ENCODE data around the gene DPP6. TPM values are rescaled to one million over a fixed set of nuclear protein-coding genes. Genes with fewer than 3 reads are reported as not detected.

Gene DPP6
- total RNA-seq, 4 donors from 2014 or later: 1.5 to 2.9 TPM; not detected in 2

DNA sequence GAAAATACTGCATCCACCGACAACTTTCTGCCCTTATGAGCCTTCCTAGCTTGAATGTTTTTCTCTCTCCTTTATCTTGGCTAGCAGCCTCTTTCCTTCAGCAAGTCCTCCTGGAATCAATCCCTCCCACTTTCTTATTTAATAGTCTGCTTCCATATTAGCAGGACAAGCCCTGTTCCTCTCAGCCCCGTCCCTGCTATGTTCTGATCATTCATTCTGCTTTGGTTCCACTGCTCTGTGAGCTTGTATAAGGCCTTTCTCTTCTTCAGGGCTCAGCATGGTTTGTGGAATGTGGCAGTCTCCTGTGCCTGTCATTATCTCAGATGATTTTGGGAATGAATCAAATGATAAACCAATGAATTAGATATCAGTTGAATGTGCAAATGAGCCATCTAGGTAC, 420.1 kb downstream of the DPP6 start:
- no peak overlapping the region for H3K4me3 ChIP-seq
- H3K27ac ChIP-seq: no peak overlapping the region
- DNase-seq: no peak
- no peaks in the 10 kb centered on the region for H3K4me1 ChIP-seq
- no peak for TF ChIP-seq POLR2A (IDR thresholded peaks at IDR 0.05)
- TF ChIP-seq, protein P1, sequence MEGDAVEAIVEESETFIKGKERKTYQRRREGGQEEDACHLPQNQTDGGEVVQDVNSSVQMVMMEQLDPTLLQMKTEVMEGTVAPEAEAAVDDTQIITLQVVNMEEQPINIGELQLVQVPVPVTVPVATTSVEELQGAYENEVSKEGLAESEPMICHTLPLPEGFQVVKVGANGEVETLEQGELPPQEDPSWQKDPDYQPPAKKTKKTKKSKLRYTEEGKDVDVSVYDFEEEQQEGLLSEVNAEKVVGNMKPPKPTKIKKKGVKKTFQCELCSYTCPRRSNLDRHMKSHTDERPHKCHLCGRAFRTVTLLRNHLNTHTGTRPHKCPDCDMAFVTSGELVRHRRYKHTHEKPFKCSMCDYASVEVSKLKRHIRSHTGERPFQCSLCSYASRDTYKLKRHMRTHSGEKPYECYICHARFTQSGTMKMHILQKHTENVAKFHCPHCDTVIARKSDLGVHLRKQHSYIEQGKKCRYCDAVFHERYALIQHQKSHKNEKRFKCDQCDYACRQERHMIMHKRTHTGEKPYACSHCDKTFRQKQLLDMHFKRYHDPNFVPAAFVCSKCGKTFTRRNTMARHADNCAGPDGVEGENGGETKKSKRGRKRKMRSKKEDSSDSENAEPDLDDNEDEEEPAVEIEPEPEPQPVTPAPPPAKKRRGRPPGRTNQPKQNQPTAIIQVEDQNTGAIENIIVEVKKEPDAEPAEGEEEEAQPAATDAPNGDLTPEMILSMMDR (IDR thresholded peaks at IDR 0.05): no peak
- H3K9me3 ChIP-seq: no peaks in the 10 kb centered on the region
- H3K27me3 ChIP-seq: no peaks in the 10 kb centered on the region
- H3K36me3 ChIP-seq: no peaks in the 10 kb centered on the region

DNA sequence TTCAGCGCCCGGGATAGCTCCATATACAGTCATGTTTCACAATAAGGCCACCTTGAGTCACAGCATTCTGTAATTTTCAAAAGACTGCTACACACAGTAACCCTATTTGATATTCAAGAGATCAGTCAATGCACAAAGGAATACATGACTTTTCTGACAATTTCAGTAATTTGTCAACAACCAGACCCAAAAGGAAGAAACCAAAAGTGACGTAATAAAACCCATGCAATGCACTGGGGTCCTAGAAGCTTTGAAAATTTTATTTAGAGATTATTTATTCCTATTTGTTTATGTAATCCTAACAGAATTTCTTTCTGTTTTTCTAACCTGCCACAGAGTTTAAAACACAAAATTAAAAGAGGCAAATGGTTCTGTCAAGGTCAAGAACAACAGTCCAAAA, 421.2 kb downstream of the DPP6 start:
- Histone ChIP-seq H3K4me1 (no peaks in the 10 kb centered on the region), H3K9me3 (no peaks in the 10 kb centered on the region), H3K27me3 (no peaks in the 10 kb centered on the region), H3K27ac (no peak overlapping the region), H3K4me3 (no peak overlapping the region), H3K36me3 (no peaks in the 10 kb centered on the region)
- no peak for DNase-seq
- TF ChIP-seq, protein P1 (IDR thresholded peaks at IDR 0.05): no peak
- no peak for TF ChIP-seq POLR2A (IDR thresholded peaks at IDR 0.05)

DNA sequence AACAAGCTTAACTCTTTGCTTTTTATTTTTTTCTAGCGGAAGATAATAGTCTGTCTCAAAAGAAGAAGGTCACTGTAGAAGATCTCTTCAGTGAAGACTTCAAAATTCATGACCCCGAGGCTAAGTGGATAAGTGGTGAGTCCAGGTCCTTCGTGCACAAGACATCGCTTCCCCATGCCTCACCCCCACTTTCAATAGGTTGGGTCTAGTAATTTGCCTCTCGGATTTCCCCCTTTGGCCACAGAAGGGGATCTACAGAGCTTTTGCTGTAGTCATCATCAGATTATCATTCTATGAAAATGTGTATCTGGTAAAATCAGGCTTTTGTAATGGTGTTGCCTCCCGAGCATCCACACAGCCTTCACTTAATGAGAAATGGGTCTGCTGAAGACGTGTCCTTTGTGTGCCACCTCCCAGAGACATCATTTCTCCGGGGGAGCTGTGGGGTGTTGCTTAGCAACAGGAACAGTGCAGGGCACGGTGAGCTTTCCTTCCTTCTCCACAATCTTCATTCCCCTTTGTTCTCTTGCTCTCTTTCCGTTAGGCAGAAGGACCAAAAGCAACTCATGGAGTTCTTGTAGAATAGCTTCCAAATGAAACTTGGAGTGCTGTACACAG, 422.8 kb downstream of the DPP6 start:
- no peak for DNase-seq
- Histone ChIP-seq H3K27me3 (no peaks in the 10 kb centered on the region), H3K36me3 (no peaks in the 10 kb centered on the region), H3K4me1 (no peaks in the 10 kb centered on the region), H3K4me3 (no peak overlapping the region), H3K27ac (no peak overlapping the region), H3K9me3 (no peaks in the 10 kb centered on the region)
- TF ChIP-seq, protein P1 (IDR thresholded peaks at IDR 0.05): no peak
- no peak for TF ChIP-seq POLR2A (IDR thresholded peaks at IDR 0.05)

DNA sequence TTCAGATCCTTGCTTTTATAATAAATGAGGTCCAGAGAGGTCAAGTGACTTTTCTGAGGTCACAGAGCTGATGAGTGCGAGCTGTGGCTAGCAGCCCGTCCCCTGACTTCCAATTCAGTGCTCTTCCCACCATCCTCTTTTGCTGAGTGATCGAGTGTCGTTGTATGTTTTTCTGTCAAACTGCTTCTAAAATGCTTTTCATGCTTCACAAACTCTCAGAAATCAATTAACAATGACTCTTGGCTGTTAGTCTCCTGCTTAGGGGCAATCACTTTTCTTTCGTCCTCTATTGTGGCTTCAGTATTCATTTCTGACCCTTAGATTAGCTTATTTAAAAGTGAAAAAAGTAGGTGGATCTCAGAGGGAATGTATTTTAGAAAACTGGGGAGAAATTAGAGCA, 423.7 kb downstream of the DPP6 start:
- Histone ChIP-seq H3K4me3 (no peak overlapping the region), H3K4me1 (no peaks in the 10 kb centered on the region), H3K36me3 (no peaks in the 10 kb centered on the region), H3K27ac (no peak overlapping the region), H3K27me3 (no peaks in the 10 kb centered on the region), H3K9me3 (no peaks in the 10 kb centered on the region)
- no peak for TF ChIP-seq POLR2A (IDR thresholded peaks at IDR 0.05)
- TF ChIP-seq, protein P1 (IDR thresholded peaks at IDR 0.05): no peak
- DNase-seq: no peak

DNA sequence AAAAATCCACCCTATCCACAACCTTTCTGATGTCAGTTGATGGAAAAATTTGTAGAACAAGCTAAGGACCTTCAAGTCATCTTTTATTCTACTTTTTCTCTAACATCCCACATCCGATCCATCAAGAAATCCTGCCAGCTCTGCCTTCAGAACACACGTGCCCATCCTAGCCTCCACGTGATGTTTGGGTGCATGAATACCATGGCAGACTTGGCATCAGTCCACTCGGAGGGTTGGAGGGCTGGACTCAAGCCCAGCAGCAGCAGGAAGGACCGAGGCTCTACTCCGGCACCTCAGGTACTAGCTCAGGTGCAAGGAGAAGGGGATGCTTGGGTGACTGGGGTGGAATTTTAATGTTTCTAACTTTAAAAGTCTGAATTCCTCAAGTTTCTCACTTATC, 428.6 kb downstream of the DPP6 start:
- Histone ChIP-seq H3K27me3 (no peaks in the 10 kb centered on the region), H3K4me3 (no peak overlapping the region), H3K9me3 (no peaks in the 10 kb centered on the region), H3K27ac (no peak overlapping the region), H3K4me1 (no peaks in the 10 kb centered on the region), H3K36me3 (no peaks in the 10 kb centered on the region)
- TF ChIP-seq POLR2A (IDR thresholded peaks at IDR 0.05): no peak
- TF ChIP-seq, protein P1 (IDR thresholded peaks at IDR 0.05): no peak
- no peak for DNase-seq

DNA sequence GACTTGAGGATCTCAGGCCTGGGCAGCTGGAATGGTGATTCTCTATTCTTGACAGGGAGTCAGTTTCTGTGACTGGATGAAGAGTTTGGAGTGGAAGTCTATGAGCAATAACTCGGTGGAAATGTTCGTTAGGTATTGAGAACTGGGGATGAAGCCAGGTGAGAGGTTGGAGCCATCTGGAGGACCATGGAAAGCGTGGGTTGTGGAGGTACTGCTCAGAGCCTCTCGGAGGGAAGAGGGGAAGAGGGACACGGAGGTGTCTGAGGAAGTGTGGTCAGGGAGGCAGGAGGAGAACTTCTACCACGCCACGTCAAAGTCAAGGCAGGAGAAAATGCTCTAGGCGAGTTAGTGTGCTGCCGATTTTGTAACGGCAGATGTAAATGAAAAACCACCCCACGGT, 430.7 kb downstream of the DPP6 start:
- no peak for DNase-seq
- Histone ChIP-seq H3K4me1 (no peaks in the 10 kb centered on the region), H3K27ac (no peak overlapping the region), H3K36me3 (no peaks in the 10 kb centered on the region), H3K27me3 (no peaks in the 10 kb centered on the region), H3K9me3 (no peaks in the 10 kb centered on the region), H3K4me3 (no peak overlapping the region)
- no peak for TF ChIP-seq POLR2A (IDR thresholded peaks at IDR 0.05)
- TF ChIP-seq, protein P1 (IDR thresholded peaks at IDR 0.05): no peak

All from Peyer's patch (tissue), 4 donors.